PC-3 (cell line): Measurements from ENCODE around the gene PRR14.

ENCODE experiments used
- EZH2 ChIP-seq: fragments of 300-600 bp; sonication (generic); IDR thresholded peaks from one replicate; pipeline ENCODE4 v1.6.1; 2017; ENCODE audit warnings: antibody characterized with exemption, mild to moderate bottlenecking, low read length; ENCODE audit not compliant: unreplicated experiment
- TF ChIP-seq, protein P1 (sequence below): fragments of 300-600 bp; sonication (generic); conservative IDR thresholded peaks from 2 replicates; pipeline ENCODE4 v1.5.1; 2017; ENCODE audit warnings: antibody characterized with exemption, low read depth, mild to moderate bottlenecking, low read length

DNA sequence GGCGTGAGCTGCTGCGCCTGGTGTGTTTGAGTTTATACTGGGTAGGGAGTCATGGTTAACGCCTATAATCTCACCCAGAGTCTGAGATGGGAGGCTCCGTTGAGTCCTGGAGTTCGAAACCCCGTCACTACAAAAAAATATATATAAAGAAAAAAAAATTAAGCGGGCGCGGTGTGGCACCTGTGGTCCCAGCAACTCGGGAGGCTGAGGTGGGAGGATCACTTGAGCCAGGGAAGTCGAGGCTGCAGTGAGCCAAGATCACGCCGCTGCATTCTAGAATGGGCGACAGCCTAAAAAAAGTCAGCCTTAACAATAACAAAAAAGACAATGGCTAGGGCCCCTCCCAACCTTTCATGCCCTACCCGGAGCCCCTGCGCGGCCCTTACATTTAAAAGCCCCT lies 17.2 kb upstream of the PRR14 start:
- TF ChIP-seq, protein P1, sequence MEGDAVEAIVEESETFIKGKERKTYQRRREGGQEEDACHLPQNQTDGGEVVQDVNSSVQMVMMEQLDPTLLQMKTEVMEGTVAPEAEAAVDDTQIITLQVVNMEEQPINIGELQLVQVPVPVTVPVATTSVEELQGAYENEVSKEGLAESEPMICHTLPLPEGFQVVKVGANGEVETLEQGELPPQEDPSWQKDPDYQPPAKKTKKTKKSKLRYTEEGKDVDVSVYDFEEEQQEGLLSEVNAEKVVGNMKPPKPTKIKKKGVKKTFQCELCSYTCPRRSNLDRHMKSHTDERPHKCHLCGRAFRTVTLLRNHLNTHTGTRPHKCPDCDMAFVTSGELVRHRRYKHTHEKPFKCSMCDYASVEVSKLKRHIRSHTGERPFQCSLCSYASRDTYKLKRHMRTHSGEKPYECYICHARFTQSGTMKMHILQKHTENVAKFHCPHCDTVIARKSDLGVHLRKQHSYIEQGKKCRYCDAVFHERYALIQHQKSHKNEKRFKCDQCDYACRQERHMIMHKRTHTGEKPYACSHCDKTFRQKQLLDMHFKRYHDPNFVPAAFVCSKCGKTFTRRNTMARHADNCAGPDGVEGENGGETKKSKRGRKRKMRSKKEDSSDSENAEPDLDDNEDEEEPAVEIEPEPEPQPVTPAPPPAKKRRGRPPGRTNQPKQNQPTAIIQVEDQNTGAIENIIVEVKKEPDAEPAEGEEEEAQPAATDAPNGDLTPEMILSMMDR, result no peak
- no peak for TF ChIP-seq EZH2
